ENCODE measurements around the gene SNRPD3. TPM values are rescaled to one million over a fixed set of nuclear protein-coding genes. Genes with fewer than 3 reads are reported as not detected.
"Not testable (repeated sequence)": the region's sequence is repeated elsewhere in the genome, so short reads cannot be mapped to it uniquely, and the experiment has no call there.

SNRPD3 gene
- total RNA-seq, 1 donor from 2014 or later: 124 TPM

DNA sequence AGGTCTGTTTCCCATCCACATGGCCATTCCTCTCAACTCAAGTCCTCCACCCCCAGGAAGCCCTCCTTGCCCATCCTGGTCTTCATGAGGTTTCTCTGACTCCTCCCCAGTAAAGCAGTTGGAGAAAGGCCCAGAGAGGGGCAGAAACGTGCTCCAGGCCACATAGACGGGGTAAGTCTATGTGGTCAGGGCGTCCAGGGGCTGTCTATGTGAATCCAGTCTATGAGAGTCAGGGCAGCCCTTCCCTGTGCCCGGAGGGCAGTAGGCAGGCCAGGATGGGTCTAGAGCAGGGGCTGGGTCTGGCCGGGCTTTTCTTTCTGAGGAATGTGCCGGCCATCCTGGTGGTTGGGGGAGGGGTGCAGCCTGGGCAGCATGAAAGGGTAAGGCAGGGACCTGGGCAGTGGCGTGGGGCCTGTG is 12.6 kb upstream of the SNRPD3 start:
- no peak for DNase-seq (ENCODE audit: low spot score, unreplicated experiment)
- Mint-ChIP-seq H3K4me1 (ENCODE audit: low read depth) (no peaks in the 10 kb centered on the region), H3K9me3 (ENCODE audit: low read depth) (no peaks in the 10 kb centered on the region), H3K36me3 (ENCODE audit: insufficient read depth) (peaks cover 14% of the 10 kb centered on the region), H3K27ac (no peak overlapping the region), H3K4me3 (ENCODE audit: low read depth) (no peak overlapping the region), H3K27me3 (no peaks in the 10 kb centered on the region)
- TF ChIP-seq, protein P1, sequence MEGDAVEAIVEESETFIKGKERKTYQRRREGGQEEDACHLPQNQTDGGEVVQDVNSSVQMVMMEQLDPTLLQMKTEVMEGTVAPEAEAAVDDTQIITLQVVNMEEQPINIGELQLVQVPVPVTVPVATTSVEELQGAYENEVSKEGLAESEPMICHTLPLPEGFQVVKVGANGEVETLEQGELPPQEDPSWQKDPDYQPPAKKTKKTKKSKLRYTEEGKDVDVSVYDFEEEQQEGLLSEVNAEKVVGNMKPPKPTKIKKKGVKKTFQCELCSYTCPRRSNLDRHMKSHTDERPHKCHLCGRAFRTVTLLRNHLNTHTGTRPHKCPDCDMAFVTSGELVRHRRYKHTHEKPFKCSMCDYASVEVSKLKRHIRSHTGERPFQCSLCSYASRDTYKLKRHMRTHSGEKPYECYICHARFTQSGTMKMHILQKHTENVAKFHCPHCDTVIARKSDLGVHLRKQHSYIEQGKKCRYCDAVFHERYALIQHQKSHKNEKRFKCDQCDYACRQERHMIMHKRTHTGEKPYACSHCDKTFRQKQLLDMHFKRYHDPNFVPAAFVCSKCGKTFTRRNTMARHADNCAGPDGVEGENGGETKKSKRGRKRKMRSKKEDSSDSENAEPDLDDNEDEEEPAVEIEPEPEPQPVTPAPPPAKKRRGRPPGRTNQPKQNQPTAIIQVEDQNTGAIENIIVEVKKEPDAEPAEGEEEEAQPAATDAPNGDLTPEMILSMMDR (IDR thresholded peaks at IDR 0.05; ENCODE audit: unreplicated experiment): no peak

DNA sequence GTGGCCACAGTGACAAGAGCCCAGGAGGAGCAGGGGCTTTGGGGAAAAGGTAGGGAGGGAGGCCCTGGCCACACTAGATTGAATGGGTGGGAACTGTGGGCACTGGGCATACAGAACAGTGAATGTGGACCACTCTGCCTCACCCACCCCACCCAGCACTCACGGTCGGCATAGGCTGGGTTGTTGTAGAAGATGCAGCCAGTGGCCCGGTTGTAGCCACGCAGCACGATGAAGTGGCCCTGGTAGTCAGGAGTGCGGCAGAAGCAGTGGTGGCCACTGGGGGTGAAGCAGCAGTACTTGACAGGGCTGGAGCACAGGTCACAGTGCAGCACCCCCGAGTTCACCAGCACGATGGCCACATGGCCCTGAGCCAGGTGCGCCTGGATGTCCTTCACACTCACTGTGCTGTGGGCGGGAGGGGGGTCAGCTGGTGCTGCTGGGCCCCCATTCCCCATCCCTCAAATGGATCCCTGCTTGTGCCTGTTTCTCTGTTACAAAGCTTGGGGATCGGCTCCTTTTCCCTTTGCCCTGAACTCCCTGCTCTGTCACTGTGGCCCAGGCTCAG is 12.0 kb upstream of the SNRPD3 start:
- Mint-ChIP-seq H3K4me1 (ENCODE audit: low read depth) (no peaks in the 10 kb centered on the region), H3K9me3 (ENCODE audit: low read depth) (no peaks in the 10 kb centered on the region), H3K27ac (no peak overlapping the region), H3K4me3 (ENCODE audit: low read depth) (no peak overlapping the region), H3K27me3 (no peaks in the 10 kb centered on the region), H3K36me3 (ENCODE audit: insufficient read depth) (peaks cover 14% of the 10 kb centered on the region)
- no peak for DNase-seq (ENCODE audit: low spot score, unreplicated experiment)
- TF ChIP-seq, protein P1 (IDR thresholded peaks at IDR 0.05; ENCODE audit: unreplicated experiment): no peak

DNA sequence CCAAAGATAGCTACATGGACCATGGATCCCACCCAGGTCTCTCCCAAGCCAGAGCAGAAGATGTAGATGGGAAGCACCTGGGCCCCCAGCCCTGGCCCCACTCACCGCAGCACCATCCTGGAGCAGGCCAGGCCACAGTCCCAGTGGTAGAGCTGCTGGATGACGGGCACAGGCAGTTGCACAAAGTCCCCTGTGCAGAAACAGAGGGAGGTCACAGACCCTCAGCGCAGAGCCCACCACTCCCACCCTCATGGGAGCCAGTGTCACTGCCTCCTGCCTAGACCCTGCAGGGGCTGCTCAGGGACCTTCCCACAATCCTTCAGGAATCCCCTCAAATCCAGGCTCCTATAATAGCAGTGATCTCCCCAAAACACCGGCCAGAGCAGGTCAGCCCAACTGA is 7.0 kb upstream of the SNRPD3 start:
- H3K27ac Mint-ChIP-seq: no peak overlapping the region
- peaks cover 4% of the 10 kb centered on the region for H3K4me1 Mint-ChIP-seq (ENCODE audit: low read depth)
- DNase-seq (ENCODE audit: low spot score, unreplicated experiment): no peak
- H3K36me3 Mint-ChIP-seq (ENCODE audit: insufficient read depth): peaks cover 10% of the 10 kb centered on the region
- TF ChIP-seq, protein P1 (IDR thresholded peaks at IDR 0.05; ENCODE audit: unreplicated experiment): no peak
- H3K9me3 Mint-ChIP-seq (ENCODE audit: low read depth): no peaks in the 10 kb centered on the region
- no peak overlapping the region for H3K4me3 Mint-ChIP-seq (ENCODE audit: low read depth)
- no peaks in the 10 kb centered on the region for H3K27me3 Mint-ChIP-seq

DNA sequence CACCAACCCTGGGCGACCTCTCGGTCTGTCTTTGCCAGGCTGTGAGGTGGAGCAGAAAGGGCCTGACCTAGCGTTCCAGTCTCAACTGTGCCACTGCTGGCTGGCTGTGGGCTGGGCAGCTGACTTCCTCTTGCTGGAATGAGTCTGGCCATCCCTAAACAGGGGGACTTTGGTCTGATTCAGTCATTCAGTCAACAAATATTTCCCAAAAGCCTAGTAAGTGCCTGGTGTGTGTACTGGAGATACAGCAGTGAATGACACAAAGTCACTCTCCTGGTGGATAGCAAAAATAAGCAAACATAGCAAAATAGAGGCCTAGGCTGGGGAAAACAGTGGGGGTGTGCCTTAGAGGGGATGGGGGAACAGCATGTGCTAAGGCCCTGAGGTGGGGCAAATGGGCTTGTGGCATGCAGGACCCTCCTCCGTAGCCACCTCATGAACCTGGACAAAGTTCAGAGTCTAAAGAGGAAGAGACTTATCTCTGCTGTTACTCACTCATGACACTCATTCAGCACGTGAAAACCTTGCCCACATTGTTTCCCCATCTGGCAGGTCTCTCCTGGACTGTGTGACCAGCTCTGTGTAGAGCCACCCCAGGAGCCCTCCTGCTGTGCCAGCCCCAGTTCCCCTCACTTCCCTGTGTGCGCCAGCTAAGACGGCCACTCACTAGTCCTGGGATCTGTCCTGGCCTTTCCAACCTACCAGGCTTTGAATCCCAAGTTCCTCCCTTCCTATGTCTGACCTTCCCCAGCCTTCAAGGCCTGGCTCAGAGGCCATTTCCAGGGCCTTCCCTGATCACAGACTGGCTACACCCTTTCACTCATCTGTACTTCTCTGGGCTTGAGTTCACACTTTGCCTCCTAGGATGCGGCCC is 5.5 kb upstream of the SNRPD3 start:
- TF ChIP-seq, protein P1 (IDR thresholded peaks at IDR 0.05; ENCODE audit: unreplicated experiment): no peak
- H3K27ac Mint-ChIP-seq: peak overlapping the region; percentile 9
- no peaks in the 10 kb centered on the region for H3K9me3 Mint-ChIP-seq (ENCODE audit: low read depth)
- H3K4me1 Mint-ChIP-seq (ENCODE audit: low read depth): peaks cover 12% of the 10 kb centered on the region
- H3K36me3 Mint-ChIP-seq (ENCODE audit: insufficient read depth): peaks cover 9% of the 10 kb centered on the region
- H3K4me3 Mint-ChIP-seq (ENCODE audit: low read depth): no peak overlapping the region
- no peaks in the 10 kb centered on the region for H3K27me3 Mint-ChIP-seq
- DNase-seq (ENCODE audit: low spot score, unreplicated experiment): no peak

DNA sequence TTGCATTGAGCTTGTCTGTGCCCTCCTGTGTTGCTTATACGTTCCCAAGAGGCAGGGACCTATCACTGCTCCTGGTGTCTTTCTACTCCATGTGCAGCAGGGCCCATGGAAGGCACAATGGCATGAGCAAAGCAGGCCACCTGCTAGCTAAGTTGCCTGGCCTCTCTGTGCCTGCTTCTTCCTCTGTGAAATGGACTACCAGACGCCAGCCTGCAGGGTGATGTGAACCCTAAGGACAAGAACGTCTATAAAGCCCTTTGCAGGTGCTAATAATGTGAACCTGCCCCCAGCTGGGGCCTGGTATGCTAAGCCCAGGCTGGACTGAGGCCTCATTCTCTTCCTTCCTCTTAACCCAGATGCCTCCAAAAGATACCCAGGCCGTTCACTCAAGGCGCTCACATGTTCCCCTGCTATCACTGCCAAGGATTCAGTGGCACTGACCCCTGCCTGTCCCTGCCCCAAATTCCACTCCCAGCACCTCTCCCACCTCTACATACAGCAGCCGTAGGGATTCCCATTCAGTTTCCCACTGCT is 4.8 kb upstream of the SNRPD3 start:
- peaks cover 9% of the 10 kb centered on the region for H3K36me3 Mint-ChIP-seq (ENCODE audit: insufficient read depth)
- H3K4me3 Mint-ChIP-seq (ENCODE audit: low read depth): no peak overlapping the region
- H3K27ac Mint-ChIP-seq: peak overlapping the region; percentile 9
- H3K27me3 Mint-ChIP-seq: no peaks in the 10 kb centered on the region
- TF ChIP-seq, protein P1 (IDR thresholded peaks at IDR 0.05; ENCODE audit: unreplicated experiment): no peak
- peaks cover 13% of the 10 kb centered on the region for H3K4me1 Mint-ChIP-seq (ENCODE audit: low read depth)
- H3K9me3 Mint-ChIP-seq (ENCODE audit: low read depth): no peaks in the 10 kb centered on the region
- DNase-seq (ENCODE audit: low spot score, unreplicated experiment): no peak

DNA sequence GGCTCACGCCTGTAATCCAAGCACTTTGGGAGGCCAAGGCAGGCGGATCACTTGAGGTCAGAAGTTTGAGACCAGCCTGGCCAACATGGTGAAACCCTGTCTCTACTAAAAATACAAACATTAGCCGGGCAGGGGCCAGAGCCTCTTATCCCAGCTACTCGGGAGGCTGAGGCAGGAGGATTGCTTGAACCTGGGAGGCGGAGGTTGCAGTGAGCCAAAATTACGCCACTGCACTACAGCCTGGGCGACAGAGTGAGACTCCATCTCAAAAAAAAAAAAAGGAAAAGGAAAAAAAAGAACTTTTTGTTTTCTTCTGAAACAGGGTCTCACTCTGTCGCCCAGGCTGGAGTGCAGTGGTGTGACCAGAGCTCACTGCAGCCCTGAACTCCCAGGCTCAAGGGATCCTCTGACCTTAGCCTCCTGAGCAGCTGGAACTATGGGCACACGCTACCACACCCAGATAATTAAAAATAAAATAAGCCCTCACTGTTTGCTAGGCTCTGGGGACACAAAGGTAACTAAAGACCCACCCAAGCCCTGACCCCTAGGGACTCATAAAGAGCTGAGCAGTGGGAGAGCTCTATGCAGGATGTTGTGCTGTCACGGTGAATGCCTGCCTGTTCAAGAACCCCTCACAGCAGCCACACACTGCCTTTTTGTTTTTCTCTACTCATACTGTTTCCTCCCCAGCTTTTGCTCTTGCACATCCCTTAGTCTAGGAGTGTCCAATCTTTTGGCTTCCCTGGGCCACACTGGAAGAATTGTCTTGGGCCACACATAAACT is 3.1 kb upstream of the SNRPD3 start:
- Mint-ChIP-seq H3K4me1 (ENCODE audit: low read depth) (peaks cover 26% of the 10 kb centered on the region), H3K27ac (peak overlapping the region; percentile 81)
- not testable (repeated sequence) for H3K27me3 Mint-ChIP-seq; H3K4me3 Mint-ChIP-seq (ENCODE audit: low read depth); H3K36me3 Mint-ChIP-seq (ENCODE audit: insufficient read depth); H3K9me3 Mint-ChIP-seq (ENCODE audit: low read depth); DNase-seq (ENCODE audit: low spot score, unreplicated experiment)

All from progenitor cell of endocrine pancreas (in vitro differentiated cells).